Measurements from ENCODE around the gene AFF1. TPM values are rescaled to one million over a fixed set of nuclear protein-coding genes. Genes with fewer than 3 reads are reported as not detected.

Gene AFF1
- total RNA-seq, 2 experiments from 2014 or later = 50.3 to 51.2 TPM

- intact Hi-C loops (cut with DNase I, micrococcal nuclease) = loop anchor here in 1 of 2 experiments (5.0 kb wide), 1 partner anchor 38 kb away; no protein-coding TSS in a partner anchor
- peaks cover 14% of the 10 kb centered on the region for H3K4me1 ChIP-seq (ENCODE audit: insufficient read depth, low read length)
- Mint-ChIP-seq H3K27me3 (no peaks in the 10 kb centered on the region), H3K4me3 (no peak overlapping the region), H3K4me1 (ENCODE audit: low read depth) (peaks cover 49% of the 10 kb centered on the region), H3K9me3 (no peaks in the 10 kb centered on the region), H3K27ac (no peak overlapping the region), H3K36me3 (ENCODE audit: low read depth) (peaks cover 41% of the 10 kb centered on the region)
- no peak for TF ChIP-seq CTCF (IDR thresholded peaks at IDR 0.05)
- ChIA-PET CTCF (no interaction called here), POLR2A (no interaction called here)
- H3K36me3 ChIP-seq (ENCODE audit: insufficient read depth, low read length) = peaks cover 28% of the 10 kb centered on the region
- no peaks in the 10 kb centered on the region for H3K9me3 ChIP-seq (ENCODE audit: control insufficient read depth in 1 of 2, insufficient read depth in 1 of 2, low read length in 2 of 2)
- DNase-seq = no peak
- H3K4me3 ChIP-seq (ENCODE audit: low read length) = no peak overlapping the region
- H3K27me3 ChIP-seq (ENCODE audit: control insufficient read depth in 1 of 2, insufficient read depth in 2 of 2, low read length in 2 of 2) = no peaks in the 10 kb centered on the region
- no peak overlapping the region for H3K27ac ChIP-seq (ENCODE audit: low read depth in 1 of 2, low read length in 2 of 2)
- no peak for ATAC-seq (ENCODE audit: poor library complexity)
Observed at GRCh38 chr4:87045659-87046058, 110.8 kb downstream of the AFF1 start.

- ATAC-seq (ENCODE audit: poor library complexity) = no peak
- POLR2A ChIA-PET = no interaction called here
Observed at GRCh38 chr4:87046121-87046551, 111.3 kb downstream of the AFF1 start.

DNA sequence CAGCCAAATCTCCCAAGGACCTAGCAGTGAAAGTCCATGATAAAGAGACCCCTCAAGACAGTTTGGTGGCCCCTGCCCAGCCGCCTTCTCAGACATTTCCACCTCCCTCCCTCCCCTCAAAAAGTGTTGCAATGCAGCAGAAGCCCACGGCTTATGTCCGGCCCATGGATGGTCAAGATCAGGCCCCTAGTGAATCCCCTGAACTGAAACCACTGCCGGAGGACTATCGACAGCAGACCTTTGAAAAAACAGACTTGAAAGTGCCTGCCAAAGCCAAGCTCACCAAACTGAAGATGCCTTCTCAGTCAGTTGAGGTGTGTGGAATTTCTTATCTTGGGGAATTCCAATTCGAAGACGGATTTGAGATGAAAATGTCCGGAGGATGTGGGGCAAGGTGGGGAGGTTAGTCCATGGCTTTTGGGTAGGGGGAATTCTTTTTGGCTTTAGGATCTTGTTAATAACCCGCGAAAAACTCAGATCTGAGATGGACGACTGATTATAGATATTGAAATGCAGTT, 112.5 kb downstream of the AFF1 start:
- Mint-ChIP-seq H3K27ac (no peak overlapping the region), H3K27me3 (no peaks in the 10 kb centered on the region), H3K9me3 (no peaks in the 10 kb centered on the region), H3K4me1 (ENCODE audit: low read depth) (peaks cover 42% of the 10 kb centered on the region), H3K4me3 (no peak overlapping the region), H3K36me3 (ENCODE audit: low read depth) (peaks cover 54% of the 10 kb centered on the region)
- ATAC-seq (ENCODE audit: poor library complexity) (no peak), DNase-seq (no peak)
- no peaks in the 10 kb centered on the region for H3K27me3 ChIP-seq (ENCODE audit: control insufficient read depth in 1 of 2, insufficient read depth in 2 of 2, low read length in 2 of 2)
- TF ChIP-seq CTCF (IDR thresholded peaks at IDR 0.05) = no peak
- no peaks in the 10 kb centered on the region for H3K9me3 ChIP-seq (ENCODE audit: control insufficient read depth in 1 of 2, insufficient read depth in 1 of 2, low read length in 2 of 2)
- intact Hi-C loops (cut with DNase I, micrococcal nuclease) = loop anchor here in 1 of 2 experiments (5.0 kb wide), 1 partner anchor 40 kb away; no protein-coding TSS in a partner anchor
- CTCF ChIA-PET = no interaction called here
- no peak overlapping the region for H3K27ac ChIP-seq (ENCODE audit: low read depth in 1 of 2, low read length in 2 of 2)
- peaks cover under 1% of the 10 kb centered on the region for H3K4me1 ChIP-seq (ENCODE audit: insufficient read depth, low read length)
- POLR2A ChIA-PET = no interaction called here
- no peak overlapping the region for H3K4me3 ChIP-seq (ENCODE audit: low read length)
- H3K36me3 ChIP-seq (ENCODE audit: insufficient read depth, low read length) = peaks cover 38% of the 10 kb centered on the region

More at GRCh38 chr4:87046121-87046551, 111.3 kb downstream of the AFF1 start:
- peaks cover 33% of the 10 kb centered on the region for H3K36me3 ChIP-seq (ENCODE audit: insufficient read depth, low read length)
- Mint-ChIP-seq H3K36me3 (ENCODE audit: low read depth) (peaks cover 46% of the 10 kb centered on the region), H3K4me1 (ENCODE audit: low read depth) (peaks cover 52% of the 10 kb centered on the region), H3K9me3 (no peaks in the 10 kb centered on the region), H3K27ac (no peak overlapping the region), H3K4me3 (no peak overlapping the region), H3K27me3 (no peaks in the 10 kb centered on the region)
- TF ChIP-seq CTCF (IDR thresholded peaks at IDR 0.05) = no peak
- H3K27ac ChIP-seq (ENCODE audit: low read depth in 1 of 2, low read length in 2 of 2) = no peak overlapping the region
- CTCF ChIA-PET = no interaction called here
- peaks cover 9% of the 10 kb centered on the region for H3K4me1 ChIP-seq (ENCODE audit: insufficient read depth, low read length)
- no peak for DNase-seq
- no peaks in the 10 kb centered on the region for H3K27me3 ChIP-seq (ENCODE audit: control insufficient read depth in 1 of 2, insufficient read depth in 2 of 2, low read length in 2 of 2)
- no peaks in the 10 kb centered on the region for H3K9me3 ChIP-seq (ENCODE audit: control insufficient read depth in 1 of 2, insufficient read depth in 1 of 2, low read length in 2 of 2)
- H3K4me3 ChIP-seq (ENCODE audit: low read length) = no peak overlapping the region
- intact Hi-C loops (cut with DNase I, micrococcal nuclease) = loop anchor here in 1 of 2 experiments (5.0 kb wide), 1 partner anchor 39 kb away; no protein-coding TSS in a partner anchor

Data from CD4-positive, alpha-beta T cell (primary cell).